HFFc6 (cell line): Measurements from ENCODE around the gene SLAMF9. TPM values are rescaled to one million over a fixed set of nuclear protein-coding genes. Genes with fewer than 3 reads are reported as not detected.

Experiments
- DNase-seq: peaks from one replicate; pipeline ENCODE4 v3.0.0-alpha.2; 2018
- H3K27ac Mint-ChIP-seq: 2 replicates; pipeline ENCODE4 v1.8.0; 2020; ENCODE audit warnings: mild to moderate bottlenecking, mixed read lengths
- H3K27me3 Mint-ChIP-seq: 2 replicates; pipeline ENCODE4 v1.8.0; 2021; ENCODE audit warnings: mild to moderate bottlenecking, moderate library complexity, mixed read lengths; ENCODE audit not compliant: insufficient read depth
- H3K36me3 Mint-ChIP-seq: 2 replicates; pipeline ENCODE4 v1.8.0; 2021; ENCODE audit warnings: low read depth, mixed read lengths
- H3K4me1 Mint-ChIP-seq: 2 replicates; pipeline ENCODE4 v1.8.0; 2020; ENCODE audit warnings: low read depth, mixed read lengths
- H3K4me3 Mint-ChIP-seq: 2 replicates; pipeline ENCODE4 v1.8.0; 2020; ENCODE audit warnings: mild to moderate bottlenecking, moderate library complexity, mixed read lengths
- H3K9me3 Mint-ChIP-seq: 2 replicates; pipeline ENCODE4 v1.8.0; 2020; ENCODE audit warnings: mild to moderate bottlenecking, mixed read lengths
- CTCF ChIP-seq: fragments of 200-600 bp; sonication (generic); IDR thresholded peaks from 2 replicates; pipeline ENCODE4 v1.5.0; 2021; ENCODE audit warnings: antibody characterized with exemption, mild to moderate bottlenecking
- total RNA-seq, 6 experiments: library from RNA; stranded (reverse); fragmentation: NEBNext Ultra II Directional; extraction: Animal tissue kit (Norgen Biotek cat#: 25700); gene quantifications; 2 replicates in 1 of 6; 3 replicates in 5 of 6; pipeline ENCODE4 v1.2.3, GENCODE V29; 2021

The SLAMF9 gene
- total RNA-seq, 6 experiments from 2014 or later, result 0.41 to 0.51 (median 0.46) TPM; not detected in 3

DNA sequence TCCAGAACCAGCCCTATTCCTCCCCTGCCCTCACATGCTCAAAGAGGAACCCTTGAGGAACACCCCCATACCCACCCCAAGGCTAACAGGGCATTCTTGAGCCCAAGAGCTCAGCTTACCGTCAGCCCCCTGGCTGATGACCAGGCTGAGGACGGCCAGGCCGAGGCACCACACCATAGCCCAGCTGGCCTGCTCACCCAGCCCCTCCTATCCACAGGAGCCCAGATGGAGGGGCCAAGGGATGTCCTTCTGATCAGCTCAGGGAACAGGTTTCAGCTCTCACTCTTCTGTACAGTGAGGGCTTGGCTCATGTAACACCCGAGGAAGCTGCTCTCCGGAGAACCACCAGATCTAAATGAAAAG is 10.8 kb downstream of the SLAMF9 start:
- Mint-ChIP-seq H3K36me3 (no peaks in the 10 kb centered on the region), H3K9me3 (no peaks in the 10 kb centered on the region), H3K4me3 (no peak overlapping the region), H3K4me1 (peaks cover 13% of the 10 kb centered on the region; the same call in 1 of the 2 replicates), H3K27me3 (peaks cover 51% of the 10 kb centered on the region), H3K27ac (no peak overlapping the region)
- TF ChIP-seq CTCF, result no peak
- DNase-seq, result no peak

DNA sequence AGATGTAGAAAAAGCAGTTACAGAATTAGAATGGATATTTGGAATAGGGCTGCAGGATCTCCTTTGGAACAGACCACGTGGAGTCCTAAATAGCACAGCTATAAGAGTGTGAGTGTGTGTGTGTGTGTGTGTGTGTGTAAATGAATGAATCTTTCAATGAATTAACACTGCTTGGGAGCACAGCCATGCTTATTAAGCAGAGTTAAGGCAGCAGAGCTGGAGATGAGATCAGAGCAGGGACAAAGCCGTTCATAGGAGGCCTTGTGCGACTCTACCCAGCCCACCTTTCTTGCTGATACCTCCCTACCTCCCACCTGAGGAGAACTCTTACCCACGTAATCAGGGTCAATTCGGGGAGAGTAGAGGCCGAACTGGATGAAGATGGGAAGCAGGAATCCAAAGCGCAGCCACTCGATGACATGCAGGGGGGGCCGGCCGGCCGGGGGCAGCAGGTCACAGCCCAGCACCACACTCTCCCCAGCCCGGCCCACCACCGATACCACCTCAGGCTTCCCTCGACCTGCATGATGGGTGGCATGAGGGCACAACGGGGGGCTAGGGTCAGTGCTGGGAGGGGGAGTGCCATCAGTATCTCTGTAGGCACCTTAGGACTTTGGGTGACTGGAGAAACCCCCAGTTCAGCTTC is 11.3 kb downstream of the SLAMF9 start:
- H3K27me3 Mint-ChIP-seq, result peaks cover 51% of the 10 kb centered on the region
- DNase-seq, result no peak
- no peak overlapping the region for H3K4me3 Mint-ChIP-seq
- TF ChIP-seq CTCF, result no peak
- no peaks in the 10 kb centered on the region for H3K36me3 Mint-ChIP-seq
- no peak overlapping the region for H3K27ac Mint-ChIP-seq
- no peaks in the 10 kb centered on the region for H3K9me3 Mint-ChIP-seq
- peaks cover 17% of the 10 kb centered on the region; the same call in 1 of the 2 replicates for H3K4me1 Mint-ChIP-seq

DNA sequence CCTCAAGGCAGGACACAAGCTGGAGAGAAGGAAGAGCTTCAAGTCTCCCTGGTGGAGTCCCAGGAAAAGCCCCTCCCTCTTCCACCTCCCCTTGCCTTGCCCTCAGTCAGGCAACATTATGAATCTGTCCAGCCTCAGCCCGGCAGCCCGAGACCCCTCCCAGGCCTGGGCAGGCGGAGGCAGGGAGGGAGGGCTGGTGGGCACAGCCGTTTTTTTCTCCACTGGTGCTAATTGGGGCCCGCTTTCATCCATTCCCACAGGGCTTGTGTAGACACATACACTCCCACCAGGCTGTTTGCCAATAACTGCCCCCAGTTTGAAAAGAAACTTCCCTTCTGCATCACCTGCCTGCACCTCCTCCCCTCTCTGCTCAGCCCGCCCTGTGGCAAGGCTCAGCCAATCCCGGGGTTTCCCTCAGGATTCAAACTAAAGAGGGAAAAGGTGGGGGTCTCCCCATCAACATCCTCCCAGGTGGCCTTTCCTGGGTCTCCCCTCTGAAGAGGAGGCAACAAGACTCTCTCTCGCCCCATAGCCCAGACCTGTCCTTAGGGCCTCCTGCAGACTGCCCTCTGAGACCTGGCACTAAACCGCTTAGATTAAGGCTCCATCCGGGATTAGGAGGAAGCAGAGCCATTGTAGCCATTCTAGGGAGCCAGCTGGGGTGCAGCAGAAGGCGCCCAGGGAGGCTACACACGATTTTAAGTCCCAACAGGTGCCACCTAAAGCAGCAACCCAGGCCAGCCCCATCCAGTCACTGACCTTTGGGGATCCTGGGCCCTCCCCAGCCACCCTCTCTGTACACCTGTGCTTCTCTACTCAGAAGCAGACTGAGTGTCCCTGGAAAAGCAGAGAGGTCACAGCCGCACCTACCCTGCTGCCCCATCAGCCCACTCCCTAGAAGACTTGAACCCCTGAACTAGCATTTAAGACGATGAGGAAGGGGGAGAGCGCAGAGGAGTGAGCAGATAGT is 12.2 kb downstream of the SLAMF9 start:
- no peak for DNase-seq
- Mint-ChIP-seq H3K27ac (no peak overlapping the region), H3K4me1 (peaks cover 17% of the 10 kb centered on the region; the same call in 1 of the 2 replicates), H3K36me3 (no peaks in the 10 kb centered on the region), H3K4me3 (no peak overlapping the region), H3K27me3 (peaks cover 49% of the 10 kb centered on the region), H3K9me3 (no peaks in the 10 kb centered on the region)
- TF ChIP-seq CTCF, result no peak

- Mint-ChIP-seq H3K27me3 (peaks cover 43% of the 10 kb centered on the region), H3K27ac (no peak overlapping the region), H3K4me1 (peaks cover 17% of the 10 kb centered on the region; the same call in 1 of the 2 replicates), H3K4me3 (no peak overlapping the region), H3K36me3 (no peaks in the 10 kb centered on the region), H3K9me3 (no peaks in the 10 kb centered on the region)
- no peak for DNase-seq
- TF ChIP-seq CTCF, result no peak
Measured at GRCh38 chr1:159941141-159941540, 12.9 kb downstream of the SLAMF9 start.

- Mint-ChIP-seq H3K36me3 (no peaks in the 10 kb centered on the region), H3K27me3 (peaks cover 39% of the 10 kb centered on the region), H3K27ac (no peak overlapping the region), H3K4me3 (no peak overlapping the region), H3K4me1 (peaks cover 14% of the 10 kb centered on the region; the same call in 1 of the 2 replicates), H3K9me3 (no peaks in the 10 kb centered on the region)
- no peak for TF ChIP-seq CTCF
- no peak for DNase-seq
Measured at GRCh38 chr1:159940006-159940620, 13.9 kb downstream of the SLAMF9 start.
